KOPT-K1 (cell line): Measurements from ENCODE around the gene KCNJ6.
"Not testable (repeated sequence)": the region's sequence is repeated elsewhere in the genome, so short reads cannot be mapped to it uniquely, and the experiment has no call there.

ENCODE experiments used
- H3K27ac ChIP-seq: fragments of 200-600 bp; sonication (generic); 2 replicates; pipeline ENCODE4 v1.5.1; 2016; ENCODE audit warnings: antibody characterized with exemption, mild to moderate bottlenecking, low read depth, low read length; ENCODE audit not compliant: poor library complexity, severe bottlenecking
- H3K36me3 ChIP-seq: fragments of 200-600 bp; sonication (generic); 2 replicates; pipeline ENCODE4 v1.5.1; 2017; ENCODE audit warnings: antibody characterized with exemption, mild to moderate bottlenecking, low read length, moderate library complexity; ENCODE audit not compliant: insufficient read depth
- H3K9me3 ChIP-seq: fragments of 200-600 bp; sonication (generic); 2 replicates; pipeline ENCODE4 v1.5.1; 2017; ENCODE audit warnings: antibody characterized with exemption, low read length, mild to moderate bottlenecking; ENCODE audit not compliant: insufficient read depth, poor library complexity, severe bottlenecking

The KCNJ6 gene

DNA sequence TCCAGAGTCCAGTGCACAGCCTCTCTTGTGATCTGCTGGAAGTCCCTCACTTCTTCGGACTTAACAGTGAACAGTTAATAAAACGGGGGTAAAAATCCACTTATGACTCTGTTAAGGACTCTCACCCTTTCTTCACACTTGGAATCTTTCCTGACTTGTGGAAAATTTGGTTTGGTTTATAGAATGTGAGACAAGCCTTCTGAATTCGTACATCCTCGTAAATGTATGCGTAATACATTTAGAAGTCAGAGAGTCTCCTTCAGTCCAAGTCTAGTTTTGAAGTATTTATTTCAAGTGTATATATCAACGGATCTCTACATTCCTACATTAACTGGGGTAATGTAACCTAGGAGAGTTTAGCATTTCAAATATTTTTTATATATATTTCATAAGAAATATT is 270.4 kb downstream of the KCNJ6 start:
- H3K27ac ChIP-seq: no peak overlapping the region

GRCh38 chr21:37644636-37645035 is 271.6 kb downstream of the KCNJ6 start:
- H3K36me3 ChIP-seq: no peaks in the 10 kb centered on the region
- H3K27ac ChIP-seq: no peak overlapping the region
- no peaks in the 10 kb centered on the region for H3K9me3 ChIP-seq

More for the DNA sequence above, 270.4 kb downstream of the KCNJ6 start:
- H3K36me3 ChIP-seq: no peaks in the 10 kb centered on the region
- no peaks in the 10 kb centered on the region for H3K9me3 ChIP-seq

DNA sequence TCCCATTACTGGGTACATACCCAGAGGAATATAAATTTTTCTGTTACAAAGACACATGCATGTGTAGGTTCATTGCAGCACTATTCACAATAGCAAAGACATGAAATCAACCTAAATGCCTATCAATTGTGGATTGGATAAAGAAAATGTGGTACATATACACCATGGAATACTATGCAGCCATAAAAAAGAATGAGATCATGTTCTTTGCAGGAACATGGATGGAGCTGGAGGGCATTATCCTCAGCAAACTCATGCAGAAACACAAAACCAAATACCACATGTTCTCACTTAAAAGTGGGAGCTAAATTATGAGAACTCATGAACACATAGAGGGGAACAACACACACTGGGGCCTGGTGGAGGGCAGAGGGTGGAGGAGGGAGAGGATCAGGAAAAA is 272.4 kb downstream of the KCNJ6 start:
- not testable (repeated sequence) for H3K27ac ChIP-seq, H3K36me3 ChIP-seq, H3K9me3 ChIP-seq

DNA sequence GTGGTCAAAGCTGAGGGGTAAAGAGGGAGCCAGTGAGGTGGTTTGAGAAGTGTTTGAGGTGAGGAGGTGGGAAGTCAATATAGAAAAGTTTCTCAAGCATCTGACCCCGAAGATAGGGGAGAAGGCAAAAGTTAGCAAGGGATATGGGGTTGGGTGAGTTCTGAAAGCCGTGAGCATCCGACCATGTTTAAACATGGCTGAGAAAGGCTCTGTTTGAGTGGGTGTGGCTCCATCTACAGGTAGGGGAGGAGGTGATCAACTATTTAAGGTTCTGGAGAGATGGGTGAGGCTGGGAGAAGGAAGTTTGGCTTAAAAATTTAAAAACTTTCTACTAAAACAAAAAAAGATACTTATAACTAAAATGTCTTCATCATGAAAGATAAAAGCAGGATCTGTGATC is 273.8 kb downstream of the KCNJ6 start:
- H3K9me3 ChIP-seq: no peaks in the 10 kb centered on the region
- no peaks in the 10 kb centered on the region for H3K36me3 ChIP-seq
- no peak overlapping the region for H3K27ac ChIP-seq

DNA sequence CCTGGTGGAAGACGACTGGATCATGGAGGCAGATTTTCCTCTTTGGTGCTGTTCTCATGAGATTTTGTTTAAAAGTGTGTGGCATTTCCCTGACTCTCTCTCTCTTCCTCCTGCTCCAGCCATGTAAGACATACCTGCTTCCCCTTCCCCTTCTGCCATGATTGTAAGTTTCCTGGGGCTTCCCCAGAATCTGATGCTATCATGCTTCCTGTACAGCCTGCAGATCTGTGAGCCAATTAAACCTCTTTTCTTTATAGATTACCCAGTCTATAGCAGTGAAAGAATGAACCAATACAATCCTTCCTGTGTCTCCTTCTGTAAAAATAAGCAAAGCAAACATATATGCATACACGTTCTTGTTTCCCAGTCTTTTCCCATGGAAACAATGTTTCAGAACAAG is 276.5 kb downstream of the KCNJ6 start:
- Histone ChIP-seq H3K36me3 (no peaks in the 10 kb centered on the region), H3K27ac (no peak overlapping the region), H3K9me3 (no peaks in the 10 kb centered on the region)

- no peak overlapping the region for H3K27ac ChIP-seq
- H3K36me3 ChIP-seq: no peaks in the 10 kb centered on the region
Observed at GRCh38 chr21:37636152-37636860, 280.0 kb downstream of the KCNJ6 start.

DNA sequence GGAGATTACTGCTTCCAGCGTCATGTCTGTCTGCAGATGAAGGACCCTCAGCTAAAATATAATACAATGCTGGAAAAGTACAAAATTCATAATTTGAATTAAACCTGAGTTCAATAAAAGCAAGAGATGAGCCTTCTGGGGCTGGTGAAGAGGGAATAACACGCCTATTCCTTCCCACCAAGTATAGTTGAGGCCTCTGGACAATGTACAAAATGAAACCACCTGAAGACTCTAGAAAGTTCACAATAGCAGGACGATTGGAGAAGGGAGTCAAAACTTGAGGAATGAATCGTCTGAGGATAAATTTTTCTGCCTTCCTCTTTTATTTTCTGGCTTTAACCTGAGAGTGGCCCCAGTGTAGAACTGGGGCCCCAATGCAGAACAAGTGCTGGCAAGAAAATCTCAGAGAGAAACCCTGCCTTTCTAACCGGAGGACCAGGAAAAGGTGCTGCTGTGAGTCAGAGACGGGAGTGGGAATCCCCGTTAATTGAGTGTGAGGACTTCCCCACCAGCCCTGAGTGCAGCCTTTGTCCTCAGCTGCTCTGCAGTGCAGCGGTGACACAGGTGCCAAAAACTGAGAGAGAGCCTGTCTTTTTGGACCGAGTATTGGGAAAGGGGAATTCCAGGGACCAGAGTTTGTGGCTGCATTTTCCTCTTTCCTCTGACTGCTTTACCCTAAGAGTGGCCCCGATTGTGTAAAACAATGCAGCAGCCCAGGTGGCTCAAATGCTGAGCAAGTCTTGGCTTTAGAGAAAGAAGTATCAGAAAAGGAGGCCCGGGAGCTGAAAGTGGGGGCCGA is 284.7 kb downstream of the KCNJ6 start:
- H3K9me3 ChIP-seq: peaks cover 14% of the 10 kb centered on the region
- no peak overlapping the region for H3K27ac ChIP-seq
- H3K36me3 ChIP-seq: no peaks in the 10 kb centered on the region

More at GRCh38 chr21:37636152-37636860, 280.0 kb downstream of the KCNJ6 start:
- H3K9me3 ChIP-seq: peaks cover 7% of the 10 kb centered on the region

DNA sequence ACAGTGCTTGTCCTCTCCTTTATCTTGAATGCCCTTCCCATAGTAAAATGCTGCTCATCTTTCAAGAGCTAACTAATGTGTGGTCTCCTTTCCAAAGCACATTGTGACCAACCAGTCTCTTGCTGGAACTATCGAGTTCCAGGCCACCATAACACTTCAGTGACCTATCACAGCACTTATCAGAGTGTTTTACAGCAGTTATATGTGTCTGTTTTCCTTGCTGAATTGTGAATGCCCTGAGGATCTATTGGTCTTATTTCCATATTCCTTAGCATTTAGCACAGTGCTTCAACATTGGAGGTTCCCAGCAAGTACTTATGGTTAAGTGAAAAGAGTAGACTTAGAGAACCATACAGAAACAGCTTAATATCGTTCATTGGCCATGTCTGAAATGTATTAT is 285.4 kb downstream of the KCNJ6 start:
- no peak overlapping the region for H3K27ac ChIP-seq
- no peaks in the 10 kb centered on the region for H3K36me3 ChIP-seq
- H3K9me3 ChIP-seq: peaks cover 14% of the 10 kb centered on the region

DNA sequence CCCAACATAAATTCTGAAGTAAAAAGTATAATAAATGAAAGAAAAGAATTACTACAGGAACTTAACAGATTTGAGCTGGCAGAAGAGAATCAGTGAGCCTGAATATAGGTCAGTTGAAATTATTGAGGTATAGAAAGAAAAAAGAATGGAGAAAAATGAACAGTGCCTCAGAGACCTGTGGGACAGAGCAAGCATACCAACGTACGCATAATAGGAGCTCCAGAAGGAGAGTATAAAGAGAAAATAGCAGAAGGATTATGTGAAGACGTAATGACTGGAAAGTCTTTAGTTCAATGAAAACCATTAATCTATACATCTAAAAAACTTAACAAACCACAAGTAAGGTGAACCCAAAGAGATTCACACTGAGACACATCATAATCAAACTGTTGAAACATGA is 287.9 kb downstream of the KCNJ6 start:
- peaks cover 14% of the 10 kb centered on the region for H3K9me3 ChIP-seq
- no peak overlapping the region for H3K27ac ChIP-seq
- no peaks in the 10 kb centered on the region for H3K36me3 ChIP-seq

- H3K36me3 ChIP-seq: no peaks in the 10 kb centered on the region
- H3K27ac ChIP-seq: no peak overlapping the region
- H3K9me3 ChIP-seq: peaks cover 14% of the 10 kb centered on the region
Observed at GRCh38 chr21:37627561-37627960, 288.7 kb downstream of the KCNJ6 start.

- H3K27ac ChIP-seq: no peak overlapping the region
- no peaks in the 10 kb centered on the region for H3K36me3 ChIP-seq
- H3K9me3 ChIP-seq: peaks cover 14% of the 10 kb centered on the region
Observed at GRCh38 chr21:37627074-37627473, 289.2 kb downstream of the KCNJ6 start.

DNA sequence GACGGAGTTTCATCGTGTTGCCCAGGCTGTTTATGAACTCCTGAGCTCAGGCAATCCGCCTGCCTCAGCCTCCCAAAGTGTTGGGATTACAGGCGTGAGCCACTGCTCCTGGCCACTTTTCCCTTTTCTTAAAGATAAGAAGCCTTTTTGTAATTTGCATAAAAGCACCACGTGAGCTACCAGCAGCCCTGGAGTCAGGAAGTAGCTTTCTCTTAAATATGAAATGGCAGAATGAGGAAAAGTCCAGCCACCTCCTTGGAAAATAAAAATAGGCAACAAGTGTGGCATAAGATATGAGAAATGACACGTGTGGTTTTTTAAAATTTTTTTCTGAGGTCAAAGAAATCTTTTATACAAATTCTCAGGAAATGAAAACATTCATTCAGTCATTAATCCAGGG is 289.9 kb downstream of the KCNJ6 start:
- Histone ChIP-seq H3K27ac (no peak overlapping the region), H3K9me3 (peaks cover 7% of the 10 kb centered on the region), H3K36me3 (no peaks in the 10 kb centered on the region)

GRCh38 chr21:37623689-37624088 is 292.6 kb downstream of the KCNJ6 start:
- no peaks in the 10 kb centered on the region for H3K36me3 ChIP-seq
- no peak overlapping the region for H3K27ac ChIP-seq
- H3K9me3 ChIP-seq: peaks cover 7% of the 10 kb centered on the region

GRCh38 chr21:37623183-37623582 is 293.1 kb downstream of the KCNJ6 start:
- Histone ChIP-seq H3K36me3 (no peaks in the 10 kb centered on the region), H3K9me3 (peaks cover 7% of the 10 kb centered on the region), H3K27ac (no peak overlapping the region)

DNA sequence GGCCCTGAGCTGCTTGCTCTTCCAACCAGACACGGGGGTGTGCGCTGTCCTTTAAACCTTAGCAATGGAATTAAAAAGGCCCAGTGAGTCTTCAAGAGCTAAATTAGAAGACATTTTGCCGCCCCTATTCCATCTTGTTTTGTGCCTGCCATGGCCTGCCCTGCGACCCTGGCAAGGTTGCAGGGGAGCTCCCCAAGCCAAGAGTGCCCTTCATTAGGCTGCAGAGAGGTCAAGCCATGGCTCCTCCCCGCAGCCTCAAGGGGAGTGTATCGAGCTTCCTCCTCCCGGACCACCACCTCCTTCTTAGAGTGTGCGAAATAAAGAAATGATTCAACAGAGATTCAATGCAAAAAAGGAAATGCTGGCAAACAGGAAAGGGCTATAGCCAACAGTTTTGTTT is 293.5 kb downstream of the KCNJ6 start:
- no peaks in the 10 kb centered on the region for H3K36me3 ChIP-seq
- no peak overlapping the region for H3K27ac ChIP-seq
- H3K9me3 ChIP-seq: peaks cover 5% of the 10 kb centered on the region

DNA sequence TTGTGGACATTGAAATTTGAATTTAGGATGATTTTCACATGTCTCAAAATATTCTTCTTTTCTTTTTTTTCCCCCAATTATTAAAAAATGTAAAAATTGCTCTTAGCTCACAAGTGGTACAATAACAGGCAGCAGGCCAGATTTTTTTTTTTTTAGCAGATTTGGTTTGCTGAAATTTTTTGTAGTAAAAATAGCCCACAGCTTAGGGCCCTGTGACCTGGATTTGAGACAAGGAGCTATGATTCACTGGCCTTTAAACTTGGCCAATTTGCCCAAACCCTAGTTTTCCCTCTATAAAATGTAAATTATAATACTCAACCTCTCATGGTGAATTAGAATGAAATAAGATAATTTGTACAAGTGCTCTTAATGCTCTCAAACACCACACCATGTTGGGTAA is 295.9 kb downstream of the KCNJ6 start:
- no peak overlapping the region for H3K27ac ChIP-seq
- H3K9me3 ChIP-seq: no peaks in the 10 kb centered on the region
- H3K36me3 ChIP-seq: no peaks in the 10 kb centered on the region
